Embryonic facial prominence (tissue), 1 donor: ENCODE data around the gene LLCFC1.
"Not testable (repeated sequence)": the region's sequence is repeated elsewhere in the genome, so short reads cannot be mapped to it uniquely, and the experiment has no call there.

ENCODE experiments used
- DNase-seq: peaks from one replicate; pipeline ENCODE4 v3.0.0-alpha.2; 2016; ENCODE audit errors: extremely low spot score

The LLCFC1 gene

DNA sequence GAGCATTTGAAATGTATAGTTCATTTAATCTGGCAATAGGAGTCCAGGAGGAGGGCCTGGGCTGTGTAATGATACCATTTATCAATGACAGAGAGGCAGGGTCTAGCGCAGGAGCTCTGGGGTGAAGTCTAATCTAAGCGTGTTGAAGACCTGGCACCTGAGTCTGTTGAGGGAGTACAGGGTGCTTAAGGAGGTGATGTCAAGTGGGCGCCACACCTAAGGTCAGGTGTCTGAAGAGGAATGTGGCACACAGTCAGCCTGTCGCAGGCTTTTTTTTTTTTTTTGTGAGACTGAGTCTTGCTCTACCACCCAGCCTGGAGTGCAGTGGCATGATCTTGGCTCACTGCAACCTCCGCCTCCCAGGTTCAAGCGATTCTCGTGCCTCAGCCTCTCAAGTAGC, 2.3 kb downstream of the LLCFC1 start:
- no peak for DNase-seq

DNA sequence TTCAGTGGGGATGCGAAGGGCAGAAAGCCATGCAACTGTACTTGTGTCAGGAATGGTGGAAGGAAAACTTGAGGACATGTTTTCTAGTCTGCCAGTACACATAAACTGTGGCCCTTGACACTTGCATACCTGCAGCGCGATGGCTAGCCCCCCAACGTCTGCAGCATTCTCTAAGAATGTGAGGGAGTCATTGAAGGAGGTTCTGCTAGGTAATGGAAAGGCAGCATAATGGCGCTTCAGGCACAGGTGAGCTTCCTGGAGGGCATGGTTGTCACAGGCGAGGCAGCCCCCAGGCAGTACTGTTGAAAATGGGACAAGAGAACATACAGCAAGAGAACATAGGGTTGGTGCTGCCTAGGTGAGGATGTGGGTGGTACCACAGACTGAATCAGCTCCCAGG, 3.5 kb downstream of the LLCFC1 start:
- DNase-seq = no peak

DNA sequence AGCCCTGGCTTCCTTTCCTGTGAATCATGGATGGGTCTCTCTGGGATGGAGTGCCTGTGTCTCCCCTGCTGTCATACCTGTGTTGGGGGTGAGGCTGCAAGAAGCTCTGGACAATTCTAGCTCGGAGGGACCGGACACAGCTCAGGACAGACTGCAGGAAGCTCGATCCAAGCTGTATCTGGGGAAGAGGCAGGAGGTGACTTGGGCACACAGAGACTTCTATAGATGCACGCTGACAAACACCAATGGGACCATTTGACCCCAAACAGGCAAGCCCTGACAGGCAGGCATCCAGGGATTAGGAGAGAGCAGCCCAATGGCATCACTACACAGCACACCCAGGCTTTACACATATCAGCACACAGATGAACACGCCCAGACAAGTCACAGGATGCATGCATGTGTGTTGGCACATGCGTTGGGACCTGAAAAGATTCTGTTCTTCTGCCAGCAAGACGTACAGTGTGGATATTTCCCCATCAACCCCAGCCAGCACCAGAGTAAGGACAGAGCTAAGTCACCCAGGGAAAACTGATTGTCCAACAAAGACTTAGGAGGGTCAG, 4.5 kb downstream of the LLCFC1 start:
- DNase-seq = no peak

DNA sequence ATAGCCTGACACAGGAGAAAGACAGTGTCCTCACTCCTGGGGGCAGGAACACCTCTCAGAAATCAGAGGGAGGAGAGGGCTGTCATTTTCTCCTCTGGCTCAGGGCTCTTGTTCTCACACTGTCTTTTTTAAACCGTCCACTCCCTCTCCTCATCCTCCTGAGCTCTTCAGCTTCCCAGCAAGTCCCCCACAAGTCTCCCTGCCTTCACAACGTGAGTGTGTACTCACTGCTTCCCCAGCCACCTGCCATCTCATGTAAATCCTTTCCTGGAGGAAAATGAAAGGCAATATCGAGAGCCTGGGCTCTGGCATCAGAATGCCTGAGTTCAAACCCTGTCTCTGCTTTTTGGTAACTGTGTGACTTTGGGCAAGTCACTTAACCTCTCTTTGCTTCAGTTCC, 5.7 kb downstream of the LLCFC1 start:
- no peak for DNase-seq

DNA sequence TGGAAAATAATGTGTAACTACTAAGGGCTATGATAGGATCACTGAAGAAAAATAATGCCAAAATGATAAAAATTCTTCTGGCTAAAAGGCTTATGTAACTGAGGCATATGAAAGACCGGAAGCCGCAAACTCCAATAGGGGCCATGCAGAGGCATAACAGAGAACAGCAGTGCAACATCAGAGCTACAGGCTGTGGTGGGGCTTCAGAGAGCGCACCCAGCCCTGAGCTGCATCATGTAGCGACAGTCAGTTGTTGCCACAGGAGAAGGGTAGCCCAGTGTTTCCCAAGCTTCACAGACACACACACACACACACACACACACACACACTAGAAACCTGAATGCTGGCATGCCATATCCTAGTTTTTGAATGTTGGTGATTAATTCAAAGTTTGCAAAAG, 9.3 kb downstream of the LLCFC1 start:
- no peak for DNase-seq

DNA sequence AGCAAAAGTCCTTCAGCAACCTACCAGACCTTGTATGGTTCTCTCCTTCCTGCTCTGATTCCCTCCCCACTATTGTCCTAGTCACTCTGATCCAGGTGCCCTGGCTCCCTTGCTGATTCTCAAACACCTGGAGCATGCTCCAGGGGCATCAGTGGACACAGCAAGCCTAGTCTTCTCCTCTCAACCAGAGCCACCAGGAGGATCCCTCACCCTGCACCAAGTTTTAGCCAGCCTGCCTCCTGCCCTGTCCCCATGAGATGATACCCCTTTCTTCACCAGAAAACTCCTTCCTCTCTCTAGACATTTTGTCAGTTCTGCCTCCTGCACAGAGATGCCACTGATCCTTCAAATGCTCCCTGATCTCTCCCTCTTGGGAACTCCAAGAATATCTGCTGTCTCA, 11.0 kb downstream of the LLCFC1 start:
- DNase-seq = no peak

DNA sequence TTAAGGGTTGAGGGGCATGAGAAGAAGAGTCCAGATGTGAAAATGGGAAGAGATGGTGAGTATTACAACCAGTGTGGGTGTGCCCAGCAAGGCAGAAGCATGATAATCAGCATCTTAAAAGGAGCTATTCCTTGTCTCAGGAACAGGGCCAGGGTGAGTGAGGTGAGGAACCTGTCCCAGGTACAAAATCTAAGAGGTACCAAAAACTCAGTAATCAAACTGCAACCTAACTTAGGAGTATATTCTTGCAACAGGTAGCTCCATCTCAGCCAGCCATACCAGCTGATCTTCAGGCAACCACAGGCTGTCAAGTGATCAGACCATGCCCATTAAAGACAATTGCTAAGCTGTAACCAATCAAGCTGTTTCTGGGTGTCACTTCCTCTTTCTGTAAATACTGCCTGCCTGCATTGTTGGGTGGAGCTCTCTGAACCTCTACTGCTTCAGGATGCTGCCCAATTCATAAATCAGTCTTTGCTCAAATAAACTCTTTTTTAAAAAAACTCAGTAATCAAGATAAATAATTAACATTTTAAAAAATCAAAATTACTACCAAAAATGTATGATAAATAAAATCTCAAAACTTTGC, 15.5 kb downstream of the LLCFC1 start:
- no peak for DNase-seq

DNA sequence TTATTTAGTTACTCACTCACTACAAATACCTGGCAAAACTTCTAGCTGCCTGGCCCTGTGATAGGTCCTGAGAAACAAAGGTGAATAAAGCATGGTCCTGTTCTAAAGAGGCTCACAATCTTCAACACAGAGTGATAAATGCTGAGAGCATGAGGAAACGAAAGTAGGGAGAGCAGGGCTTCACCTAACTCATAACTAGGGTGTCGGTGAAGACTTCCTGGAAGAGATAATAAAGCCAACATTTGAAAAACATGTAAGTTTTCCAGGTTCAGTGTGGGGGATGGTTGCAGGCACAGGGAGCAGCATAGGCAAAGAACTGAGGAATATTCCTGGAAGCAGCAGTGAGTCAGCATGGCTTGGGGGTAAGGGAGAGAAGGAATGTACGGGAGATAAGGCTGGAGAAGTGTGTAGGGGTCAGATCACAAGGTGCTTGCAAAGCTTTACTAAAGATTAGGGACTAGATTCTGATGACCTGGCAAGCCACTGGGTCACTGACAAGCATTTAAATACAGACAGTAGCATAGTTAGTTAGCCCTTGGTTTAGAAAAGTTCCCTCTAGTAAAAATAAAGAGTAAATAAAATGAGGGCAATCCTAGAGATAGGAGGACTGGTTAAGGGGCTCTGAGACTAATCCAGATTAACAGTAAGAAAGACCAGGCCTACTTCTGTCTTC, 17.8 kb downstream of the LLCFC1 start:
- no peak for DNase-seq

DNA sequence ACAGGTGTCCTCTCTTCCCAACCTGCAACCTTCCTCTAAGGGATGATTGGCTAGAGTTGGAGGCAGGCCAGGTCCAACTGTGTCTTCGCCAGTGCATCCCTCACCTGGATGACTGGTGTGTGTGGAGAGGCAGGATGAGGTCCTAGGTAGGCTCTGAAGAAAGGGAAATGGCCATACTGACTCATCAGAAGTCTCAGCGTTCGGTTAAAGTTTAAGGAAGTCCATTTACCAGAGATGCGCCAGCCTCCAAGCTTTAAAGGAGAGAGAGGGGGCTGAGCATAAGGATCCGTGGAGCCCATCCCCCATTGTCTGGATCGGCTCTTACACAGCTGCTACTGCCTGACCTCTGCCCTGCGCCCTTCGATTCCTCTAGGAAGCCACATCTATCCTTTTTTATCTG, 18.4 kb downstream of the LLCFC1 start:
- DNase-seq = no peak

DNA sequence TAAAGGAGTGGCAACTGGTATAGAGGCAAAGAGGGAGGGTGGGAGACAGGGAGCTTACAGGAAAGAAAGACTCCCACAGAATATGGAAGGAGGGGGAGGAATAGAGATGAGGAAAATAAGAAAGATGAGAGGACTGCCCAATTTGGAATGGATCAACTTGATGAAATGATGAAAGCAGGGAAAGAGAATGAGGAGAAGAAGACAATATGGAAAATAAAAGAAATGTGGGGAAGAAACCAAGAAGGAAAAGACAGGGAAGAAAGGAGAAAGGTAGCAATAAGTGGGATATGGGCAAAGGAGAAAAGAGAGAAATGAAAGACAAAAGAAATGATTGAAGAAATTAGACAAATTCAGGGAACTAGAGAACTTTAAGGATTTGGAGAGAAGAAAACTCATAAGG, 19.9 kb downstream of the LLCFC1 start:
- no peak for DNase-seq

DNA sequence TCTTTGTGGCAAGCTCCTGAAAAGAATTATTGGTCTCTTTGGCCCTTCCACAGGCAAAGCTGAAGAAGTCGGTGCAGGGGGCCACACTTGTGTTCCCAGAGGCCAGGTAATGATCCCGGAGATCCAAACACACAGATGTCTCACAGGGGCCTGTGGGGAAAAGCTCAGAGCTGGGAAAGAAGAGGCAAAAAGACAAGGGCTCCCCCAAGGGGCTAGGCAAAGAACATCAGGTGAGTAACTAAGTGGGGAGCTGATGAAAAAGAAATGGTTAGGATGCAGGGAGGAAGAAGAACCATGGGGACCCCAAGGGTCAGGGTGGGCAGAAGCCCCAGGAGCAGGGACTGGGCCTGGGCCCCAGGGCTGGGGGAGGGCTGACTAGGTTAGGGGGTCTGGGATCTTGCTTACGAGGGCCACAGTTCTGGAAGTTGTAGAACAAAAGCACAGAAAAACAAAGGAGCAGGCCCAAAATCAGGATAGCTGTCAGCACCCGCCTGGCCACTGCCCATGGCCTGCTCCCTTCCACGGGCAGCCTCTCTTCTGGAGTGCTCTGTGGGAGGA, 21.8 kb downstream of the LLCFC1 start:
- no peak for DNase-seq

DNA sequence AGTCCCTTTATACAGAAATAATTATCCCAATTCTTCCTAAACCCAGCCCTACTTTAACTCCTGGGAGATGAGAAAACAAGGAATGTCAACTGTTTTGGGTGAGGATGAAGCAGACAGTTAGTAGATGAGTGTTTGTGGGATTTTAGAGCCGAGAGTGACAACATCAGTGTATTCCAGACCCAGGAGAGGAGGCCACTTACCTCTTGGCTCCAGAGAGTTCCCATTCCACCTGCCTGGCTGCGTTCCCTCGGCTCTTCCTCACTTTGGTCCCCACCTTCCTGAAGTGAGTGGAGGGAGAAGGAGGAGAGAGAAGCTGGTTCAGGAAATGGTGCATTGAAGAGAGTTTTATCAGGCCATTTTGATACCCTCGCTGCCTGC, 22.3 kb downstream of the LLCFC1 start:
- no peak for DNase-seq

DNA sequence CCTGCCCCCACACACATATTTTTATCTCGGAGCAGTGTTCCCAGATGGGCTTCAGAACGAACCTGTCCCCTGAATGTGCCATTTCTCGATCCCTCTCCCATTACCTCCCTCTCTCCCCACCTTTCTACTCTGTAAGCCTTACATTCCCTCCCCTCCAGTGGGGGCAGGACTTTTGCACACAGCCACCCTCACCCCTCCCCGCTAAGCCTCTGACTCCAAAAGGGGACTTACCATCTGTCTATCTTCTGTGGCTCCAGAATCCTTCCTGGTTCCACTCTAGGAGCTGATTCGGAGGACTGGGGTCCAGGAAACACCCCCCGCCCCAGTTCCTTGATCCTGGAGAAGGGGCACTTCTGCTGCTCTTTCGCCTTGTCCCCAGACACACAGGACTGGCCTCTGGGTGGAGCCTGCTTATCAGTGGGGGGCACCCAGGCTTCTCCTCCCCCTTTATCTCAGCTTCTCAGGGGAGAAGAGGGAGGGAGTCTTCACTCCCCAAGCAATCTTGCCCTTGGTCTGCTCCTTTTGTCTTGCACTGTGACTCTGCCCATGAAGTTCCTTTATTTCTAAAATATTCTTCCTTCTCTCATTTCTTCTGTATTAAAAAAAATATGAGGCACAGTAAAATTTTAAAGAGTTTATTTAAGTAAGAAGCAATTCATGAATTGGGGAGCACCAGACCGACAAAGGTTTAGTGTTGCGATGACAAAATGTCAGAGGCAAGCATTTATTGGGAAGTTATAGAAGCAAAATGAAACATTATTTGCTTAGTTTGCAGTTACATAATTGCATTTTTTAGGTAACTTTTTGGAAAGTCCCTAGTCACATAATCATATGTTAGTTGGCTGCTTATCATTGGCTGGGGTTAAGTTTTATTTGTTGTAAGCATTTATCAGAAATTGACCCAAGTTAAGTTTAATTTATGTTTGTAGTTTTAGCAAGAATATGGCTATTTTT, 23.0 kb downstream of the LLCFC1 start, which contains the start of gene KEL:
TSS of gene KEL (minus strand) at position 391 of the 954 bp plus-strand sequence. CDS start at position 234, 157 bp downstream.
- no peak for DNase-seq

DNA sequence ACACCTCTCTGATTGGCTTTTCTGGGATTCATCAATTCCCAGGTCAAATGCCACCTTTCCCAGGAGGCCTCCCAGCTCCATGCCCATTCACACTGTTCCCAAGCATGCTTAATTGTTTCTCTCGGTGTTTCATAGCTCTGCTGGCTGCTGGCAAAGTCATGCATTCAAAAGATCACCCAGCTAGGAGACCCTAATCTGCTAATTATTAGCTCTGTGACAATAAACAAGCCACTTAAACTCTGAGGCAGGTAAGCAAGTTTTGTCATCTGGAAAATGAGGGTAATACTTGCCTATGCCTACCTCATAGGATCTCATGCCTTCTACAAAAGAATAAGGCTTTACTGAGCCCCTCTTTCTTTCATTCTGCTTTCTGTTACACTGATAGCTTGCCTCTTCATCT, 23.7 kb downstream of the LLCFC1 start:
- no peak for DNase-seq

DNA sequence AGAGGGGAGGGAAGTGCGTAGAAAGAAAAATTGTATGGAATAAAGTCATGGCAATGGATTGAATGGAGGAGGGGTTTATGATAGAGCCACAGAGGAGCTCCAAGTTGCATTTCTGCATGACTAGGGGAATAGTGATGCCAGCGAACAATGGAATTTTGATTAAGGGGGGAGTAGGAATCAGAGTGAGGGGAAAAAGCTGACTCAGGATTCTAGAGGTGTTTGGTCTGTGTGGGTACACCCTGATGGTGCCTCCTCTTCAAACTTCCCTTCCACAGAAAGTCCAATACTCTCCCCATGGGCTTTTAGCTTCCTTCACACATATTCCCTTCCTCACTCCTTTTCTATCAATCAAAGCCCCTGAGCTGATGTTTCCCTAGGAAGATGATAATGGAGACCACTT, 24.7 kb downstream of the LLCFC1 start:
- DNase-seq = no peak

DNA sequence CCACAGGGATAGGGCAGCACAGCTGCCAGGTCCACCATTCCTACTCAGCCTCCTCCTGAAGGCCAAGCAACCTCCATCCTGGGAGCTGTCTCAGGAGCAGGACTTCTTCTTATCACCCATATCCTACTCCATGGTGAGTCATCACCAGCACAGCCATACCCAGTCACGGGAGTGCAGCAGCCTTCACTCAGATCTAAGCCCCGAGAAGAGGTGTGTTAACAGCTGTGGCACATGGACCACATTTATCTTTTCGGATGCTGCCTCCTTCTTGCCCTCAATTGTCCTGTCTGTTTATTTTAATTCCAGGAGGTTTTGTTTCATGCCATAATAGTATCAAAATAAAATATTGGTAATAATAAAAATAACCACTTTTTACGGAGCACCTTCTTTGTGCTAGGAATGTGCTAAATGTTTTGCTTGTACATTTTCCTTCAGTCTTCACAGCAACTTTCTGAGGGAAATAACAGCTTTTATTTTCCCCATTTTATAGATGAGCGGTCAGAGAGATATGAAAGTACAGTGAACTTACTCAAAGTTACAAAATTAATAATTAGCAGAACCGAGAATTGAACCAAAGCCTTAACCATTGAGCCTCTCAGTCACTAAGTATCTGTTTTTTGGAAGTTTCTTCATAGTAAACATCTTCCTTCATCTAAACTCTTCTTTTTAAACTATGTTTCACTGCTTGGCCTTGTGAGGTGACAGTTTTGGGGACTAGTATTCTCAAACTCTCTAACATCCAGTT, 25.4 kb downstream of the LLCFC1 start:
- no peak for DNase-seq

DNA sequence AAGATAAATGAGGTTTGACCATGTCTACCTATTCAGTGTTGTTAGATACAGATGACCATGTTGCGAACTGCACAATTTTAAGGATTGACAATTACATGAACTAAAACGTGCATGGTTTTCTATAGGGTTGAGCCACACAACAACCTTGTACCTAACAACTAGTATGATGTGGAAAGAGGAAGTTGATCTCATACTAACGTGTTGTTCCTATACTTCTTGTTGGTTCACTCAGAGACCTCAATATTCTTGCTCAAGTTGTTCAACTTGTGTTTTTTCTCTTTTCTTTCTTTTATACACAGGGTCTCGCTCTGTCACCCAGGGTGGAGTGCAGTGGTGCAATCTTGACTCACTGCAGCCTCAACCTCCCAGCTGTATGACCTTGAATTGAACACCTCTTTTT, 28.9 kb downstream of the LLCFC1 start:
- DNase-seq = no peak

DNA sequence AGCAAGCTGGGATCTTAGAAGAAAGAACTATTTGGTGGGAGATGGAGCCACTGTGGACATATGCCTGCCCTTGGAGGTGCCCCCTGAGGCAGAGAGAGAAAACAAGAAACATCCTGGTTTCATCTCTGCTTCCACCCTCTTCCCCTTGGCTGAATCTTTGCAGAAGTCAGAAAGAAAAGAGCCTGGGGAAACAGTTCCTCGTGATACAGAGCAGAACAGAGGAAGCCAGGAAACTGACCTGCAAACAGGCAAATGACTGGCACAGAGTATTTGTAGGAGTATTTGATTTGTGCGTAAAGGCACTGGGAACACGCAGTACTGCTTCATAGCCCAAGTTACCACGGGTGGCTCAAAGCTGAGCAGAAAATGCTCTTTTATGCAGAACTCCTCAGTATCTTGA, 29.9 kb downstream of the LLCFC1 start:
- DNase-seq = no peak

DNA sequence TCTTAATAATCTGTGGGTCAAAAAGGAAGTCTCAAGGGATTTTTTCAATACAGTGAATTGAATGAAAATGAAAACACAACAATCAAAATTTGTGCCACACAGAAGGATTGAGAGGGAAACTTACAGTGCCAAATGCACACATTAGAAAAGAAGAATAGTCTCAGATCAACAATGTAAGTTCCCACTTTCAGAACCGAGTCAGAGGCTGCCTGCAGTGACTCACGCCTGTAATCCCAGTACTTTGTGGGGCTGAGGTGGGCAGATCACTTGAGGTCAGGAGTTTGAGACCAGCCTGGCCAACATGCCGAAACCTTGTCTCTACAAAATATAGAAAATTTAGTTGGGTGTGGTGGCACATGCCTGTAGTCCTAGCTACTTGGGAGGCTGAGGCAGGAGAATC, 35.3 kb downstream of the LLCFC1 start:
- DNase-seq = no peak

DNA sequence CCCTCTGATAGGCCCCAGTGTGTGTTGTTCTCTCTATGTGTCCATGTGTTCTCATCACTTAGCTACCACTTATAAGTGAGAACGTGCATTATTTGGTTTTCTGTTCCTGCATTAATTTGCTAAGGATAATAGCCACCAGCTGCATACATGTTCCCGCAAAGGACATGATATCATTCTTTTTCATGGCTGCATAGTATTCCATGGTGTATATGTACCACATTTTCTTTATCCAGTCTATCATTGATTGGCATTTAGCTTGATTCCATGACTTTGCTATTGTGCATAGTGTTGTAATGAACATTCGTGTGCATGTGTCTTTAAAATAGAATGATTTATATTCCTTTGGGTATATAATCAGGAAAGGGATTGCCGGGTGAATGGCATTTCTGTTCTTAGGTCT, 39.1 kb downstream of the LLCFC1 start:
- DNase-seq = not testable (repeated sequence)

DNA sequence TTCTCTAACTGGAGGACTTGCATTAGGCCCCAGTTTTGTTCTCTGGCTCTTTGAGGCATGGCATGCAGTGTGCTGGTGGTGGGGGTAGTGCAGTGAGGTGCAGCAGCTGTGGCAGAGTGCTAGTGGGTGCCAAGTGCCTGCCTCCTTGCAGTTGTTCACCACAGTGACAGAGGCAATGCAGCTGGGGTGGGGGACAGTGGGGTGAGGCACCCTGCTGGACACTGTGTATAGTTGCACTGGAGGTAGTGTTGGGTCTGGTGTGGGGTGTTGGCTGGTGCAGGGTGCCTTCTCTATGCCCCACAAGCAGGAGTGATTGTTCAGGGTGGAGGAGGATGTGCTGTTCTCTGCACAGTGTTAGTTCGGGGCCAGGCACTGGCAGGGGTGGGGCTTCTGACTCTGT, 44.5 kb downstream of the LLCFC1 start:
- DNase-seq = no peak
